GM18505 (cell line): Measurements from ENCODE around the gene SULT1C2.
"Not testable (repeated sequence)": the region's sequence is repeated elsewhere in the genome, so short reads cannot be mapped to it uniquely, and the experiment has no call there.

Experiments
- ATAC-seq: cut with Tn5 transposase; IDR thresholded peaks from one replicate; pipeline ENCODE4 v1.9.1; 2021; ENCODE audit not compliant: unreplicated experiment
- POLR2A ChIP-seq: IDR thresholded peaks from 4 replicates; pipeline ENCODE4 v1.6.1; 2011; ENCODE audit warnings: borderline replicate concordance; ENCODE audit not compliant: insufficient read depth, insufficient read length; ENCODE audit errors: extremely low read depth

SULT1C2 gene

GRCh38 chr2:108271691-108272253 lies 16.9 kb upstream of the SULT1C2 start:
- ATAC-seq = no peak
- no peak for TF ChIP-seq POLR2A

- ATAC-seq = no peak
- TF ChIP-seq POLR2A = no peak
Observed at GRCh38 chr2:108278631-108279030, 10.1 kb upstream of the SULT1C2 start.

- no peak for ATAC-seq
- TF ChIP-seq POLR2A = no peak
Observed at GRCh38 chr2:108279468-108279867, 9.2 kb upstream of the SULT1C2 start.

GRCh38 chr2:108280466-108280865 lies 8.2 kb upstream of the SULT1C2 start:
- no peak for ATAC-seq
- no peak for TF ChIP-seq POLR2A

GRCh38 chr2:108284566-108284965 lies 4.1 kb upstream of the SULT1C2 start:
- not testable (repeated sequence) for ATAC-seq

- TF ChIP-seq POLR2A = no peak
- no peak for ATAC-seq
Observed at GRCh38 chr2:108285616-108286015, 3.1 kb upstream of the SULT1C2 start.

- ATAC-seq = no peak
- TF ChIP-seq POLR2A = no peak
Observed at GRCh38 chr2:108287169-108287568, 1.5 kb upstream of the SULT1C2 start.

- ATAC-seq = no peak
- TF ChIP-seq POLR2A = no peak
Observed at GRCh38 chr2:108293850-108294249, 5.2 kb downstream of the SULT1C2 start.

GRCh38 chr2:108297436-108298141 lies 8.9 kb downstream of the SULT1C2 start:
- TF ChIP-seq POLR2A = no peak
- no peak for ATAC-seq

- ATAC-seq = no peak
- no peak for TF ChIP-seq POLR2A
Observed at GRCh38 chr2:108301558-108301957, 12.9 kb downstream of the SULT1C2 start.

GRCh38 chr2:108304975-108305374 lies 16.3 kb downstream of the SULT1C2 start:
- no peak for ATAC-seq
- TF ChIP-seq POLR2A = no peak

- TF ChIP-seq POLR2A = no peak
- no peak for ATAC-seq
Observed at GRCh38 chr2:108305901-108306300, 17.2 kb downstream of the SULT1C2 start.

GRCh38 chr2:108309903-108310302 lies 21.2 kb downstream of the SULT1C2 start:
- ATAC-seq = no peak
- no peak for TF ChIP-seq POLR2A

GRCh38 chr2:108314586-108315296 lies 26.0 kb downstream of the SULT1C2 start:
- TF ChIP-seq POLR2A = no peak
- ATAC-seq = no peak

- TF ChIP-seq POLR2A = no peak
- ATAC-seq = no peak
Observed at GRCh38 chr2:108315444-108315934, 26.8 kb downstream of the SULT1C2 start.

GRCh38 chr2:108316033-108316432 lies 27.3 kb downstream of the SULT1C2 start:
- no peak for TF ChIP-seq POLR2A
- no peak for ATAC-seq
